ENCODE measurements around the gene IRF3.

DNA sequence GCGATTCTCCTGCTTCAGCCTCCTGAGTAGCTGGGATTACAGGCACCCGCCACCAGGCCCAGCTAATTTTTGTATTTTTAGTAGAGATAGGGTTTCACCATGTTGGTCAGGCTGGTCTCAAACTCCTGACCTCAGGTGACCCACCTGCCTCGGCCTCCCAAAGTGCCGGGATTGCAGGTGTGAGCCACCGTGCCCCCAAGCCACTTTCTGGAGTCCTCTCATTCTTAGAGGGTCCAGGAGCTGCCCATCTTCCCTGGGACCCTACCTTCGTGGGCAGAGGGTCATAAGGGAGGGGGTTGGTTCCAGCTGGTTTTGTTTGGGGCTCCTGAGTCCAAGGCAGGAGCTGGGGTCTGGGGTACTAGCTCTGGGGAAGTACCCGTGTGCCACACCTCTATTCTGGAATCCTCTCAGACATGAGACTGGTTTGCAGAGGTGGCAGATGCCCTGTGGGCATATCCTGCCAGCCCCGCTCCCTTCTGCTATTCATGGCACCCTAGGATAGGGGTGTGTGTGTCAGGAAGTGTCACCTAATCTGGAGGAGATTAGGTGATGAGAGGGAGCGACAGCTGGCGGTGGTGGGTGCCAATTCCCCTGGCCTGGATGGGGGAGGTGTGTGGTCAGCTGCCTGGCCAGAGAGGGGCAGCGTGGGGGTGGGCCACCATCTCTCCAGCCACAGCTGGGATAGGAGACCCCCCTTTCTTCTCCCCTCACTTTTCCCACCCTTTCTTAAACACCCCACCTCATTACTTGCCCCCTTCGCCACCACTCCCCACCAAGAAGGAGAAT lies 13.5 kb upstream of the IRF3 start:
- TF ChIP-seq EP300 (IDR thresholded peaks at IDR 0.05; ENCODE audit: low read depth) (no peak), POLR2A (IDR thresholded peaks at IDR 0.05) (no peak), POLR2AphosphoS5 (IDR thresholded peaks at IDR 0.05) (no peak)
- TF ChIP-seq, protein P1, sequence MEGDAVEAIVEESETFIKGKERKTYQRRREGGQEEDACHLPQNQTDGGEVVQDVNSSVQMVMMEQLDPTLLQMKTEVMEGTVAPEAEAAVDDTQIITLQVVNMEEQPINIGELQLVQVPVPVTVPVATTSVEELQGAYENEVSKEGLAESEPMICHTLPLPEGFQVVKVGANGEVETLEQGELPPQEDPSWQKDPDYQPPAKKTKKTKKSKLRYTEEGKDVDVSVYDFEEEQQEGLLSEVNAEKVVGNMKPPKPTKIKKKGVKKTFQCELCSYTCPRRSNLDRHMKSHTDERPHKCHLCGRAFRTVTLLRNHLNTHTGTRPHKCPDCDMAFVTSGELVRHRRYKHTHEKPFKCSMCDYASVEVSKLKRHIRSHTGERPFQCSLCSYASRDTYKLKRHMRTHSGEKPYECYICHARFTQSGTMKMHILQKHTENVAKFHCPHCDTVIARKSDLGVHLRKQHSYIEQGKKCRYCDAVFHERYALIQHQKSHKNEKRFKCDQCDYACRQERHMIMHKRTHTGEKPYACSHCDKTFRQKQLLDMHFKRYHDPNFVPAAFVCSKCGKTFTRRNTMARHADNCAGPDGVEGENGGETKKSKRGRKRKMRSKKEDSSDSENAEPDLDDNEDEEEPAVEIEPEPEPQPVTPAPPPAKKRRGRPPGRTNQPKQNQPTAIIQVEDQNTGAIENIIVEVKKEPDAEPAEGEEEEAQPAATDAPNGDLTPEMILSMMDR (IDR thresholded peaks at IDR 0.05) = no peak

Measured in transverse colon (tissue), 4 donors.